HepG2 (cell line): ENCODE results near the gene CCDC83. TPM values are rescaled to one million over a fixed set of nuclear protein-coding genes. Genes with fewer than 3 reads are reported as not detected.
A peak's percentile ranks its signal among the peaks of the same experiment; 100 is the strongest.

ENCODE experiments used
- AGO2 ChIP-seq: fragments of 200-400 bp; formaldehyde crosslinking; optimal IDR thresholded peaks from 2 replicates; pipeline ENCODE3; 2017; ENCODE audit warnings: mild to moderate bottlenecking, low read depth, low read length, moderate library complexity
- CREBL2 ChIP-seq: sonication (generic); formaldehyde crosslinking; IDR thresholded peaks from 2 replicates; pipeline ENCODE4 v1.8.1; 2023; ENCODE audit warnings: missing genetic modification reagents, mild to moderate bottlenecking, borderline replicate concordance
- DMTF1 ChIP-seq: sonication (generic); formaldehyde crosslinking; IDR thresholded peaks from 2 replicates; pipeline ENCODE4 v1.4.0; 2020; ENCODE audit warnings: mild to moderate bottlenecking, missing genetic modification reagents
- EP300 ChIP-seq, 3 experiments: sonication (generic) in 1 of 3; formaldehyde crosslinking in 1 of 3; IDR thresholded peaks; 2 replicates each; pipeline versions ENCODE4 v1.5.1 to v1.6.1; 2011 to 2020; ENCODE audit warnings: low read depth in 2 of 3, low read length in 2 of 3, borderline replicate concordance in 1 of 3, improper control_type of control experiment in 1 of 3, mild to moderate bottlenecking in 1 of 3, missing genetic modification reagents in 1 of 3, moderate library complexity in 1 of 3
- ESRRA ChIP-seq: sonication (generic); formaldehyde crosslinking; IDR thresholded peaks from 2 replicates; pipeline ENCODE4 v1.5.1; 2020; ENCODE audit warnings: mild to moderate bottlenecking, low read depth, missing genetic modification reagents
- ETS1 ChIP-seq: sonication (generic); formaldehyde crosslinking; IDR thresholded peaks from 2 replicates; pipeline ENCODE4 v1.4.0; 2020; ENCODE audit warnings: missing genetic modification reagents
- FOSL2 ChIP-seq: sonication (generic); formaldehyde crosslinking; IDR thresholded peaks from 2 replicates; pipeline ENCODE4 v1.4.0; 2020; ENCODE audit warnings: missing genetic modification reagents
- HNRNPH1 ChIP-seq: fragments of 200-400 bp; formaldehyde crosslinking; optimal IDR thresholded peaks from 2 replicates; pipeline ENCODE3; 2017; ENCODE audit warnings: mild to moderate bottlenecking, low read depth, low read length
- JUNB ChIP-seq: sonication (generic); formaldehyde crosslinking; IDR thresholded peaks from 2 replicates; pipeline ENCODE4 v1.8.0; 2022; ENCODE audit warnings: missing genetic modification reagents, mild to moderate bottlenecking, borderline replicate concordance
- MED8 ChIP-seq: sonication (generic); formaldehyde crosslinking; IDR thresholded peaks from 2 replicates; pipeline ENCODE4 v1.8.1; 2023; ENCODE audit warnings: mild to moderate bottlenecking, missing genetic modification reagents; ENCODE audit not compliant: insufficient replicate concordance
- MNT ChIP-seq: fragments of 450-650 bp; IDR thresholded peaks from 2 replicates; pipeline ENCODE4 v1.6.1; 2016
- NCOA1 ChIP-seq: sonication (generic); formaldehyde crosslinking; IDR thresholded peaks from 2 replicates; pipeline ENCODE4 v1.9.0; 2021; ENCODE audit warnings: missing genetic modification reagents
- PPARG ChIP-seq: conservative IDR thresholded peaks from 2 replicates; pipeline ENCODE4 v1.6.1; 2016; ENCODE audit warnings: missing biosample characterization, missing genetic modification reagents
- RARA ChIP-seq: IDR thresholded peaks from 2 replicates; pipeline ENCODE4 v1.6.1; 2016; ENCODE audit warnings: missing genetic modification reagents, missing compliant biosample characterization
- SMARCE1 ChIP-seq: fragments of 450-650 bp; IDR thresholded peaks from 2 replicates; pipeline ENCODE4 v1.6.1; 2017; ENCODE audit warnings: borderline replicate concordance
- SNRNP70 ChIP-seq: fragments of 200-400 bp; formaldehyde crosslinking; IDR thresholded peaks from 2 replicates; pipeline ENCODE4 v1.6.1; 2017; ENCODE audit warnings: mild to moderate bottlenecking, low read depth, low read length, moderate library complexity
- WIZ ChIP-seq: sonication (generic); formaldehyde crosslinking; IDR thresholded peaks from 2 replicates; pipeline ENCODE4 v1.5.1; 2020; ENCODE audit warnings: mild to moderate bottlenecking, missing genetic modification reagents
- XBP1 ChIP-seq: sonication (generic); formaldehyde crosslinking; IDR thresholded peaks from 2 replicates; pipeline ENCODE4 v1.5.0; 2020; ENCODE audit warnings: missing genetic modification reagents
- ZBTB43 ChIP-seq: sonication (generic); formaldehyde crosslinking; conservative IDR thresholded peaks from 2 replicates; pipeline ENCODE4 v1.4.0; 2020; ENCODE audit warnings: missing genetic modification reagents
- ZMYM3 ChIP-seq: sonication (generic); formaldehyde crosslinking; IDR thresholded peaks from 2 replicates; pipeline ENCODE4 v1.5.1; 2020; ENCODE audit warnings: mild to moderate bottlenecking, missing genetic modification reagents
- ZNF460 ChIP-seq: sonication (generic); formaldehyde crosslinking; IDR thresholded peaks from 2 replicates; pipeline ENCODE4 v1.5.1; 2020; ENCODE audit warnings: missing genetic modification reagents, mild to moderate bottlenecking, borderline replicate concordance
- ZNF570 ChIP-seq: sonication (generic); formaldehyde crosslinking; IDR thresholded peaks from 2 replicates; pipeline ENCODE4 v1.4.0; 2020; ENCODE audit warnings: mild to moderate bottlenecking, missing genetic modification reagents, borderline replicate concordance
- ZSCAN25 ChIP-seq: sonication (generic); formaldehyde crosslinking; IDR thresholded peaks from 2 replicates; pipeline ENCODE4 v1.8.0; 2022; ENCODE audit warnings: mild to moderate bottlenecking, missing genetic modification reagents
- polyA plus RNA-seq, 8 experiments: library from polyadenylated mRNA; depleted of rRNA in 3 of 8; stranded (reverse) in 7 of 8; unstranded in 1 of 8; fragments of >200 nt; fragmentation: Illumina TruSeq in 4 of 8; extraction: Trizol in 4 of 8; gene quantifications; 2 replicates each; pipeline versions ENCODE4 v1.2.1 to v1.2.3, GENCODE V29; 2011 to 2016; ENCODE audit warnings: low read depth in 4 of 8, missing spikeins in 1 of 8, mixed read lengths in 1 of 8; ENCODE audit not compliant: insufficient read depth in 1 of 8
- total RNA-seq, 5 experiments: library from RNA; depleted of rRNA; stranded (reverse); fragments of >200 nt; fragmentation: Illumina TruSeq; extraction: Trizol; gene quantifications; 2 replicates each; pipeline ENCODE4 v1.2.3, GENCODE V29; 2016; ENCODE audit warnings: low read depth in 1 of 5

CCDC83 gene
- total and polyA plus RNA-seq, 2 of the 13 experiments (the other 11 are each of a cell fraction or from before 2014, with no cell fraction given), result not detected

GRCh38 chr11:85854557-85855340 lies 434 bp upstream of the CCDC83 start (continued):
- TF ChIP-seq MNT (no peak), MED8 (CRISPR knock-in tag) (peak; percentile 74), EP300 (IDR thresholded peaks at IDR 0.05; ENCODE audit: low read depth in 2 of 2, low read length in 2 of 2) (no peak), EP300 (CRISPR knock-in tag; IDR thresholded peaks at IDR 0.05; ENCODE audit: borderline replicate concordance) (peak; percentile 53; the same call in 1 of the 2 replicates), NCOA1 (CRISPR knock-in tag) (0 out of 2 replicates have a peak, but pooled peaks have one; percentile 77), ETS1 (CRISPR knock-in tag) (no peak), PPARG (CRISPR knock-in tag) (peak; percentile 61; the same call in 1 of the 2 replicates), WIZ (CRISPR knock-in tag) (peak; percentile 89; the same call in 1 of the 2 replicates), XBP1 (CRISPR knock-in tag) (no peak), ZNF460 (no peak), ESRRA (CRISPR knock-in tag) (peak; percentile 89), ZSCAN25 (peak; percentile 96), RARA (peak; percentile 42; the same call in 1 of the 2 replicates), HNRNPH1 (no peak), SNRNP70 (no peak), ZMYM3 (CRISPR knock-in tag) (peak; percentile 82), JUNB (CRISPR knock-in tag) (peak; percentile 49; the same call in 1 of the 2 replicates), AGO2 (peak; percentile 52), CREBL2 (CRISPR knock-in tag) (peak; percentile 87; the same call in 1 of the 2 replicates), ZBTB43 (peak; percentile 32; the same call in 1 of the 2 replicates), ZNF570 (CRISPR knock-in tag) (no peak), FOSL2 (CRISPR knock-in tag) (peak; percentile 62), DMTF1 (no peak), SMARCE1 (no peak)
